GM23248 (cell line): ENCODE data around the gene IAH1. TPM values are rescaled to one million over a fixed set of nuclear protein-coding genes. Genes with fewer than 3 reads are reported as not detected.

Experiments used
- DNase-seq: peaks from one replicate; pipeline ENCODE4 v3.0.0-alpha.2; 2015
- H2AFZ ChIP-seq: fragments of 200-600 bp; sonication (generic); 2 replicates; pipeline ENCODE4 v1.6.1; 2016; ENCODE audit warnings: antibody characterized with exemption
- H3F3A ChIP-seq: fragments of 200-600 bp; sonication (generic); 2 replicates; pipeline ENCODE4 v1.6.1; 2016; ENCODE audit warnings: mild to moderate bottlenecking, antibody characterized with exemption, mixed run types; ENCODE audit not compliant: insufficient read depth
- H3K27ac ChIP-seq: fragments of 200-600 bp; sonication (generic); 2 replicates; pipeline ENCODE4 v1.5.1; 2016; ENCODE audit warnings: mild to moderate bottlenecking
- H3K27me3 ChIP-seq: fragments of 200-600 bp; sonication (generic); replicated peaks from 2 replicates; pipeline ENCODE4 v1.6.1; 2016; ENCODE audit warnings: mild to moderate bottlenecking; ENCODE audit not compliant: insufficient read depth
- H3K36me3 ChIP-seq: fragments of 200-600 bp; sonication (generic); 2 replicates; pipeline ENCODE4 v1.6.1; 2016; ENCODE audit warnings: low read depth, mild to moderate bottlenecking
- H3K4me1 ChIP-seq: fragments of 200-600 bp; sonication (generic); 2 replicates; pipeline ENCODE4 v1.6.1; 2016; ENCODE audit warnings: mild to moderate bottlenecking; ENCODE audit not compliant: insufficient read depth
- H3K4me2 ChIP-seq: fragments of 200-600 bp; sonication (generic); one replicate; pipeline ENCODE4 v1.6.1; 2016; ENCODE audit warnings: mild to moderate bottlenecking; ENCODE audit not compliant: unreplicated experiment
- H3K4me3 ChIP-seq: fragments of 200-600 bp; sonication (generic); 2 replicates; pipeline ENCODE4 v1.5.1; 2016; ENCODE audit warnings: mild to moderate bottlenecking
- H3K79me2 ChIP-seq: fragments of 200-600 bp; sonication (generic); 2 replicates; pipeline ENCODE4 v1.6.1; 2016; ENCODE audit warnings: mild to moderate bottlenecking; ENCODE audit not compliant: insufficient read depth
- H3K9ac ChIP-seq: fragments of 200-600 bp; sonication (generic); 2 replicates; pipeline ENCODE4 v1.6.1; 2016; ENCODE audit warnings: mild to moderate bottlenecking
- H3K9me2 ChIP-seq: fragments of 200-600 bp; sonication (generic); 2 replicates; pipeline ENCODE4 v1.6.1; 2016; ENCODE audit warnings: mixed run types, mild to moderate bottlenecking, moderate library complexity; ENCODE audit not compliant: insufficient read depth
- H3K9me3 ChIP-seq: fragments of 200-600 bp; sonication (generic); one replicate; pipeline ENCODE4 v1.6.1; 2017; ENCODE audit warnings: low read depth
- H4K20me1 ChIP-seq: fragments of 200-600 bp; sonication (generic); 2 replicates; pipeline ENCODE4 v1.6.0; 2016; ENCODE audit not compliant: insufficient read depth
- EZH2 ChIP-seq: fragments of 200-600 bp; sonication (generic); IDR thresholded peaks from 2 replicates; pipeline ENCODE4 v1.6.1; 2018; ENCODE audit warnings: antibody characterized with exemption, mild to moderate bottlenecking; ENCODE audit not compliant: insufficient read depth, poor library complexity, severe bottlenecking
- EZH2phosphoT487 ChIP-seq: fragments of 200-600 bp; sonication (generic); IDR thresholded peaks from 2 replicates; pipeline ENCODE4 v1.6.1; 2018; ENCODE audit warnings: antibody characterized with exemption, moderate library complexity, mild to moderate bottlenecking, low read depth; ENCODE audit not compliant: insufficient read depth
- WGBS, 2 experiments: methylation state at CpG; one replicate each; pipeline ENCODE4 v1.1.6; 2015 to 2017; ENCODE audit warnings: low lambda C conversion rate in 2 of 2, low coverage in 1 of 2; ENCODE audit errors: missing lambda C conversion rate in 2 of 2; 5-methylcytosine and 5-hydroxymethylcytosine counted together
- in situ Hi-C: fragments of 300-500 bp; cut with MboI; formaldehyde crosslinking; loops from 2 replicates; pipeline ENCODE4 v1.15.0; 2020
- polyA plus RNA-seq: library from polyadenylated mRNA; unstranded; fragments of >200 nt; fragmentation: Nextera tagmentation; extraction: Ambion mirVana; gene quantifications from 2 replicates; pipeline ENCODE4 v1.2.1, GENCODE V29; 2016
- total RNA-seq: library from RNA; depleted of rRNA; stranded (reverse); fragments of >200 nt; shearing (Covaris generic); gene quantifications from 2 replicates; pipeline ENCODE4 v1.2.3, GENCODE V29; 2014

Gene IAH1
- total and polyA plus RNA-seq, 2 experiments from 2014 or later: 81.5 to 135 TPM

DNA sequence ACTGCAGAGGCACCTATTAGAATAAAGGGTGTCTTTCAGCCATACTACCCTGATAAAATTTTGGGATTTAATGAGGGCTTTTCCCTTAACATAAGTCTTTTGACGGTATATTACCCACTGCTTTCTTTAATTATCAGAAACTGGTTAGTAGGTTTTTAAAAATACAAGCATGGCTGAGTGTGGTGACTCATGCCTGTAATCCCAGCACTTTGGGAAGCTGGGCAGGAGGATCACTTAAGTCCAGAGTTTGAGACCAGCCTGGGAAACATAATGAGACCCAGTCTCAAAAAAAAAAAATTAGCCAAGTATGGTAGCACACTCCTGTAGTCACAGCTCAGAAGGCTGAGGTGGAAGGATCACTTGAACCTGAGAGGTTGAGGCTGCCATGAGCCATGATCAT, 34.8 kb upstream of the IAH1 start:
- Histone ChIP-seq H3K4me2 (peak overlapping the region; percentile 69), H3K9me2 (no peaks in the 10 kb centered on the region), H3K9me3 (no peaks in the 10 kb centered on the region), H3K27me3 (no peaks in the 10 kb centered on the region), H3K4me3 (peak overlapping the region; percentile 44), H3K36me3 (peaks cover 28% of the 10 kb centered on the region), H3K79me2 (no peaks in the 10 kb centered on the region), H3K9ac (peak overlapping the region; percentile 63), H3F3A (peaks cover 33% of the 10 kb centered on the region), H3K4me1 (peaks cover 20% of the 10 kb centered on the region), H3K27ac (peak overlapping the region; percentile 91), H4K20me1 (no peaks in the 10 kb centered on the region), H2AFZ (no peak overlapping the region)
- TF ChIP-seq EZH2phosphoT487 (no peak), EZH2 (no peak)
- in situ Hi-C loops: no loop called here
- peak; percentile 43 for DNase-seq
- 91 to 98% methylated on average over 1 of the region's 1 CpG for WGBS, 2 experiments

DNA sequence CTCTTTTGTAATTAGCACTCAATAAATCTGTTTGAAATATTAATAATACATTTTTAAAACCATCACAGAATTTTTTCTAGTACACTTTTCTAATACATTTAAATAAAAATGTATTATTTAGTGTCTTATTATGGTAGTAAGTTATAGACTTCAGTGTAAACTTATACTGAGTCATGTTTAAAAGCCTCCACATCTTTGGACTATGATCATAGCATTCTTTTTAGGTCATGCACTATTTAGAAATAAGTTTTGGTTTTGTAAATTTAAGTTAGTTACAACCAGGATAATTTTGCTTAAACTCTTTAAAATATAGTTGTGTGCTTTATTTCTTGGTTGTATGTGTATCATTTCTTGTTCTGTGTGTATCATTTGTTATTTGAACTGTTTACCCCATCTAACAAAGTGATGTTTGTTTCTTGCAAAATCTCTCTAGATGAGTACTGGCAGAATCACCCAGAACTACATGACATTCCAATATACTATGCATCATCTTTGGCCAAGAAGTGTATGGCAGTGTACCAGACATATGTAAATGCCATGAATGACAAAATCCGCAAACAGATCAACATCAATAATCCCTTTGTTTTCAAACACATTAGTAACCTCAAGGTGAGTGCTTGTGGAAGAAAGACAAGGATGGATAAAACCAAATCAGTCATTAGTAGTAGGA, 34.2 kb upstream of the IAH1 start:
- Histone ChIP-seq H3F3A (peaks cover 33% of the 10 kb centered on the region), H2AFZ (no peak overlapping the region), H3K36me3 (peaks cover 28% of the 10 kb centered on the region), H3K9ac (peak overlapping the region; percentile 63), H3K9me3 (no peaks in the 10 kb centered on the region), H3K79me2 (no peaks in the 10 kb centered on the region), H3K27me3 (no peaks in the 10 kb centered on the region), H3K9me2 (no peaks in the 10 kb centered on the region), H4K20me1 (no peaks in the 10 kb centered on the region), H3K4me2 (peak overlapping the region; percentile 69), H3K27ac (peak overlapping the region; percentile 91), H3K4me1 (peaks cover 20% of the 10 kb centered on the region), H3K4me3 (peak overlapping the region; percentile 44)
- in situ Hi-C loops: no loop called here
- WGBS, 2 experiments: 32 to 44% methylated on average over 1 of the region's 1 CpG
- DNase-seq: peak; percentile 88
- TF ChIP-seq EZH2phosphoT487 (no peak), EZH2 (no peak)

DNA sequence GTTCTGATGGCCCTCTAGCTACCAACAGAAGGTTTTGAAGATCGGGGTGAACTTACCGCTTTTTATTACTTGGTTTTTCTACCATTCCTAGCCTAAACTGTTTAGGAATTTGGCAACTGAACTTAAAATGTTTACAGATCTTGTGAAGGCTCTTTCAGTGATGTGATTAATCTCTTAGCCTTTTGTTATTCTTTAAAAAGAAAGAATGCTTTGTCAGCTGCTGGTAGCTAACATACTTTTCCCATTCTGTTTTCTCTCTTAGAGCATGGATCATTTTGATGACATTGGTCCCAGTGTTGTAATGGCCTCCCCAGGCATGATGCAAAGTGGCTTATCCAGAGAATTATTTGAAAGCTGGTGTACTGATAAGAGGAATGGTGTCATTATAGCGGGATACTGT, 32.8 kb upstream of the IAH1 start:
- no peak overlapping the region for H3K4me2 ChIP-seq

DNA sequence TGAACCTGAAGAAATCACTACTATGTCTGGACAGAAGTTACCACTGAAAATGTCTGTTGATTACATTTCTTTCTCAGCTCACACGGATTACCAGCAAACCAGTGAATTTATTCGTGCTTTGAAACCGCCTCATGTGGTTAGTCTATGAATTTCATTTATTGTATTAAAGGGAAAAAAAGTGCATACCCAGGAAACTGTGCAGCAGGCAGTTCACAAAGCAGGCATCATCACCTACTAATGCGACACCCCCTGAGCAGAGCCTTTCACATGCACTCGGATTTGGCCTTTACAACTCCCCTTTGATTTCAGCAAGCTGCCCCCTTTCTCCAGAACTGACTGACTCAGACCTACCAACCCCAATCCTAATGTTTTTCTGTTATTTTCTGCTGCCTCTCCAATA, 30.8 kb upstream of the IAH1 start:
- no peak for TF ChIP-seq EZH2phosphoT487
- no peak for TF ChIP-seq EZH2
- 90 to 91% methylated on average over 5 of the region's 5 CpGs for WGBS, 2 experiments
- no peaks in the 10 kb centered on the region for H3K9me3 ChIP-seq

More for the DNA sequence above, 32.8 kb upstream of the IAH1 start:
- no peaks in the 10 kb centered on the region for H3K9me3 ChIP-seq
- no peak overlapping the region for H3K4me3 ChIP-seq
- 81 to 83% methylated on average over 3 of the region's 3 CpGs for WGBS, 2 experiments
- no peaks in the 10 kb centered on the region for H3K9me2 ChIP-seq
- peaks cover 20% of the 10 kb centered on the region for H3K4me1 ChIP-seq
- H3K27me3 ChIP-seq: no peaks in the 10 kb centered on the region
- no peak for DNase-seq
- no peak overlapping the region for H2AFZ ChIP-seq
- TF ChIP-seq EZH2phosphoT487 (no peak), EZH2 (no peak)
- no peaks in the 10 kb centered on the region for H4K20me1 ChIP-seq
- no peak overlapping the region for H3K9ac ChIP-seq
- peaks cover 28% of the 10 kb centered on the region for H3K36me3 ChIP-seq
- in situ Hi-C loops: no loop called here
- H3F3A ChIP-seq: peaks cover 33% of the 10 kb centered on the region
- H3K27ac ChIP-seq: no peak overlapping the region
- no peaks in the 10 kb centered on the region for H3K79me2 ChIP-seq

More for the DNA sequence above, 30.8 kb upstream of the IAH1 start:
- Histone ChIP-seq H3K4me1 (peaks cover 20% of the 10 kb centered on the region), H3K4me2 (no peak overlapping the region), H3K9ac (no peak overlapping the region), H3K9me2 (no peaks in the 10 kb centered on the region), H3F3A (peaks cover 33% of the 10 kb centered on the region), H2AFZ (no peak overlapping the region), H3K36me3 (peaks cover 17% of the 10 kb centered on the region), H4K20me1 (no peaks in the 10 kb centered on the region), H3K4me3 (no peak overlapping the region), H3K27me3 (no peaks in the 10 kb centered on the region), H3K79me2 (no peaks in the 10 kb centered on the region), H3K27ac (no peak overlapping the region)
- in situ Hi-C loops: no loop called here
- DNase-seq: no peak
